ENCODE measurements around the gene GPR4. TPM values are rescaled to one million over a fixed set of nuclear protein-coding genes. Genes with fewer than 3 reads are reported as not detected.

Gene GPR4
- total RNA-seq, 8 experiments from 2014 or later: 0.05 to 0.85 (median 0.35) TPM; not detected in 1

- Histone ChIP-seq H3K4me1 (replicated peaks in 1 of 2) (peaks cover 0 to 9% of the 10 kb centered on the region in 2 donors), H3K4me3 (no peak overlapping the region), H3K27ac (no peak overlapping the region)
- in situ Hi-C loops (cut with MboI; ENCODE audit: low pct_unique_long_range_greater_than_20kb in 2 of 9, low sequenced_read_pairs in 9 of 9, unreplicated experiment in 9 of 9): no loop called here
- ATAC-seq (replicated peaks in 6 of 8): no peak
- 60 to 100% (median 96%) methylated on average over 1 to 4 of the region's 5 CpGs; no CpG with 5 or more reads in 5 of the 10 experiments for WGBS, 10 experiments
Observed at GRCh38 chr19:45575216-45575615, 26.8 kb downstream of the GPR4 start.

GRCh38 chr19:45574526-45574925 lies 27.5 kb downstream of the GPR4 start:
- Histone ChIP-seq H3K4me1 (replicated peaks in 1 of 2) (peaks cover 0 to 9% of the 10 kb centered on the region in 2 donors), H3K4me3 (no peak overlapping the region), H3K27ac (no peak overlapping the region)
- in situ Hi-C loops (cut with MboI; ENCODE audit: low pct_unique_long_range_greater_than_20kb in 2 of 9, low sequenced_read_pairs in 9 of 9, unreplicated experiment in 9 of 9): no loop called here
- ATAC-seq (replicated peaks in 6 of 8): no peak
- 80 to 100% (median 80%) methylated on average over 1 to 3 of the region's 4 CpGs; no CpG with 5 or more reads in 7 of the 10 experiments for WGBS, 10 experiments

GRCh38 chr19:45571457-45572220 lies 30.4 kb downstream of the GPR4 start:
- ATAC-seq (replicated peaks in 6 of 8): no peak
- H3K27ac ChIP-seq: no peak overlapping the region
- 78 to 100% (median 88%) methylated on average over 2 to 8 of the region's 8 CpGs; no CpG with 5 or more reads in 1 of the 10 experiments for WGBS, 10 experiments

GRCh38 chr19:45569619-45570421 lies 32.2 kb downstream of the GPR4 start:
- in situ Hi-C loops (cut with MboI; ENCODE audit: low pct_unique_long_range_greater_than_20kb in 2 of 9, low sequenced_read_pairs in 9 of 9, unreplicated experiment in 9 of 9): no loop called here
- Histone ChIP-seq H3K4me3 (no peak overlapping the region), H3K27ac (no peak overlapping the region), H3K4me1 (replicated peaks in 1 of 2) (no peaks in the 10 kb centered on the region)
- peak in 3 of 8 experiments; percentile 72 to 91 (median 73) for ATAC-seq (replicated peaks in 6 of 8)
- WGBS, 10 experiments: 7 to 100% (median 62%) methylated on average over 1 to 11 of the region's 15 CpGs

More at GRCh38 chr19:45571457-45572220, 30.4 kb downstream of the GPR4 start:
- Histone ChIP-seq H3K4me3 (no peak overlapping the region), H3K4me1 (replicated peaks in 1 of 2) (no peaks in the 10 kb centered on the region)
- in situ Hi-C loops (cut with MboI; ENCODE audit: low pct_unique_long_range_greater_than_20kb in 2 of 9, low sequenced_read_pairs in 9 of 9, unreplicated experiment in 9 of 9): no loop called here

- peak in 3 of 8 experiments; percentile 48 to 94 (median 93) for ATAC-seq (replicated peaks in 6 of 8)
- WGBS, 10 experiments: 37 to 94% (median 85%) methylated on average over 2 to 3 of the region's 3 CpGs; no CpG with 5 or more reads in 6 of the 10 experiments
- Histone ChIP-seq H3K27ac (no peak overlapping the region), H3K4me1 (replicated peaks in 1 of 2) (no peaks in the 10 kb centered on the region), H3K4me3 (no peak overlapping the region)
- in situ Hi-C loops (cut with MboI; ENCODE audit: low pct_unique_long_range_greater_than_20kb in 2 of 9, low sequenced_read_pairs in 9 of 9, unreplicated experiment in 9 of 9): no loop called here
Observed at GRCh38 chr19:45568732-45569131, 33.3 kb downstream of the GPR4 start.

- Histone ChIP-seq H3K4me1 (replicated peaks in 1 of 2) (no peaks in the 10 kb centered on the region), H3K4me3 (no peak overlapping the region), H3K27ac (no peak overlapping the region)
- WGBS, 10 experiments: 83 to 100% (median 100%) methylated on average over 1 to 2 of the region's 2 CpGs; no CpG with 5 or more reads in 3 of the 10 experiments
- in situ Hi-C loops (cut with MboI; ENCODE audit: low pct_unique_long_range_greater_than_20kb in 2 of 9, low sequenced_read_pairs in 9 of 9, unreplicated experiment in 9 of 9): no loop called here
- ATAC-seq (replicated peaks in 6 of 8): no peak
Observed at GRCh38 chr19:45567609-45568008, 34.4 kb downstream of the GPR4 start.

GRCh38 chr19:45564131-45564780 lies 37.8 kb downstream of the GPR4 start:
- Histone ChIP-seq H3K4me1 (replicated peaks in 1 of 2) (no peaks in the 10 kb centered on the region), H3K27ac (no peak overlapping the region), H3K4me3 (no peak overlapping the region)
- in situ Hi-C loops (cut with MboI; ENCODE audit: low pct_unique_long_range_greater_than_20kb in 2 of 9, low sequenced_read_pairs in 9 of 9, unreplicated experiment in 9 of 9): no loop called here
- WGBS, 10 experiments: 50 to 100% (median 83%) methylated on average over 1 of the region's 5 CpGs; no CpG with 5 or more reads in 5 of the 10 experiments
- peak in 1 of 8 experiments; percentile 17 for ATAC-seq (replicated peaks in 6 of 8)

GRCh38 chr19:45560686-45561085 lies 41.3 kb downstream of the GPR4 start:
- in situ Hi-C loops (cut with MboI; ENCODE audit: low pct_unique_long_range_greater_than_20kb in 2 of 9, low sequenced_read_pairs in 9 of 9, unreplicated experiment in 9 of 9): no loop called here
- ATAC-seq (replicated peaks in 6 of 8): no peak
- Histone ChIP-seq H3K4me1 (replicated peaks in 1 of 2) (peaks cover 0 to 5% of the 10 kb centered on the region in 2 donors), H3K4me3 (no peak overlapping the region), H3K27ac (no peak overlapping the region)
- WGBS, 10 experiments: 54 to 100% (median 83%) methylated on average over 1 to 5 of the region's 11 CpGs; no CpG with 5 or more reads in 4 of the 10 experiments

- in situ Hi-C loops (cut with MboI; ENCODE audit: low pct_unique_long_range_greater_than_20kb in 2 of 9, low sequenced_read_pairs in 9 of 9, unreplicated experiment in 9 of 9): no loop called here
- WGBS, 10 experiments: 50 to 100% (median 82%) methylated on average over 1 to 4 of the region's 5 CpGs; no CpG with 5 or more reads in 2 of the 10 experiments
- H3K4me3 ChIP-seq: no peak overlapping the region
- H3K4me1 ChIP-seq (replicated peaks in 1 of 2): peaks cover 0 to 5% of the 10 kb centered on the region in 2 donors
- ATAC-seq (replicated peaks in 6 of 8): no peak
- no peak overlapping the region for H3K27ac ChIP-seq
Observed at GRCh38 chr19:45560038-45560437, 42.0 kb downstream of the GPR4 start.

GRCh38 chr19:45558399-45558878 lies 43.6 kb downstream of the GPR4 start:
- in situ Hi-C loops (cut with MboI; ENCODE audit: low pct_unique_long_range_greater_than_20kb in 2 of 9, low sequenced_read_pairs in 9 of 9, unreplicated experiment in 9 of 9): no loop called here
- WGBS, 10 experiments: 39 to 85% (median 58%) methylated on average over 4 to 10 of the region's 10 CpGs; no CpG with 5 or more reads in 2 of the 10 experiments

GRCh38 chr19:45556835-45557234 lies 45.2 kb downstream of the GPR4 start:
- Histone ChIP-seq H3K4me1 (replicated peaks in 1 of 2) (peaks cover 0 to 5% of the 10 kb centered on the region in 2 donors), H3K4me3 (no peak overlapping the region), H3K27ac (no peak overlapping the region)
- ATAC-seq (replicated peaks in 6 of 8): no peak
- 20 to 100% (median 80%) methylated on average over 1 of the region's 5 CpGs; no CpG with 5 or more reads in 5 of the 10 experiments for WGBS, 10 experiments
- in situ Hi-C loops (cut with MboI; ENCODE audit: low pct_unique_long_range_greater_than_20kb in 2 of 9, low sequenced_read_pairs in 9 of 9, unreplicated experiment in 9 of 9): no loop called here

More at GRCh38 chr19:45558399-45558878, 43.6 kb downstream of the GPR4 start:
- Histone ChIP-seq H3K27ac (no peak overlapping the region), H3K4me3 (no peak overlapping the region), H3K4me1 (replicated peaks in 1 of 2) (peaks cover 0 to 5% of the 10 kb centered on the region in 2 donors)
- ATAC-seq (replicated peaks in 6 of 8): peak; percentile 54 to 87 (median 70)

GRCh38 chr19:45554481-45554880 lies 47.5 kb downstream of the GPR4 start:
- 33 to 88% (median 83%) methylated on average over 1 of the region's 1 CpG; no CpG with 5 or more reads in 7 of the 10 experiments for WGBS, 10 experiments
- in situ Hi-C loops (cut with MboI; ENCODE audit: low pct_unique_long_range_greater_than_20kb in 2 of 9, low sequenced_read_pairs in 9 of 9, unreplicated experiment in 9 of 9): no loop called here
- no peak overlapping the region for H3K4me3 ChIP-seq
- peaks cover 0 to 5% of the 10 kb centered on the region in 2 donors for H3K4me1 ChIP-seq (replicated peaks in 1 of 2)
- H3K27ac ChIP-seq: no peak overlapping the region
- peak in 3 of 8 experiments; percentile 66 to 89 (median 83) for ATAC-seq (replicated peaks in 6 of 8)

All from motor neuron (in vitro differentiated cells).